Measurements from ENCODE around the gene MAST2. TPM values are rescaled to one million over a fixed set of nuclear protein-coding genes. Genes with fewer than 3 reads are reported as not detected.

The MAST2 gene
- total RNA-seq, 1 donor from 2014 or later: 60.7 TPM

DNA sequence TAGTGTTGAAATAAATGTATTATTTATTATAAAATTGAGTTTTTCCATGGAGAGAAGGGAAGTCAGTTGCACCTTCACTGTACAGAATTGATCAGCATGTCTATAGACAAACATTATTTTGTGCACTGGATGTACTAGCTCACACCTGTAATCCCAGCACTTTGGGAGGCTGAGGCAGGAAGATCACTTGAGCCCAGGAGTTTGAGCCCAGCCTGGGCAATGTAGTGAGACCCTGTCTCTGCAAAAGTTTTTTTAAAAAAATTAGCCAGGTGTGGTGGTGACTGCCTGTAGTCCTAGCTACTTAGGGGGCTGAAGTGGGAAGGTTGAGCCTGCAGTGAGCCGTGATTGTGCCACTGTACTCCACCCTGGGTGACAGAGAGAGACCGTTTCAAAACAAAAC is 87.7 kb downstream of the MAST2 start:
- H3K27me3 Mint-ChIP-seq (ENCODE audit: low read depth): no peaks in the 10 kb centered on the region
- H3K9me3 Mint-ChIP-seq: peaks cover 7% of the 10 kb centered on the region
- H3K27ac Mint-ChIP-seq: no peak overlapping the region
- H3K4me1 Mint-ChIP-seq: peaks cover 10% of the 10 kb centered on the region
- TF ChIP-seq CTCF (IDR thresholded peaks at IDR 0.05; ENCODE audit: unreplicated experiment): no peak
- no peak for DNase-seq (ENCODE audit: low spot score in 2 of 2, unreplicated experiment in 2 of 2)
- H3K36me3 Mint-ChIP-seq: peaks cover 5% of the 10 kb centered on the region
- no peak overlapping the region for H3K4me3 Mint-ChIP-seq

- Mint-ChIP-seq H3K27me3 (ENCODE audit: low read depth) (no peaks in the 10 kb centered on the region), H3K9me3 (peaks cover 7% of the 10 kb centered on the region), H3K4me1 (peaks cover 10% of the 10 kb centered on the region), H3K27ac (peak overlapping the region; percentile 85), H3K4me3 (peak overlapping the region; percentile 0), H3K36me3 (peaks cover 5% of the 10 kb centered on the region)
- no peak for DNase-seq (ENCODE audit: low spot score in 2 of 2, unreplicated experiment in 2 of 2)
- no peak for TF ChIP-seq CTCF (IDR thresholded peaks at IDR 0.05; ENCODE audit: unreplicated experiment)
Measured at GRCh38 chr1:45892068-45892785, 88.8 kb downstream of the MAST2 start.

GRCh38 chr1:45894331-45894730 is 90.9 kb downstream of the MAST2 start:
- peaks cover 10% of the 10 kb centered on the region for H3K4me1 Mint-ChIP-seq
- no peak for TF ChIP-seq CTCF (IDR thresholded peaks at IDR 0.05; ENCODE audit: unreplicated experiment)
- no peak overlapping the region for H3K4me3 Mint-ChIP-seq
- no peaks in the 10 kb centered on the region for H3K27me3 Mint-ChIP-seq (ENCODE audit: low read depth)
- H3K36me3 Mint-ChIP-seq: peaks cover 5% of the 10 kb centered on the region
- H3K9me3 Mint-ChIP-seq: peaks cover 8% of the 10 kb centered on the region
- no peak overlapping the region for H3K27ac Mint-ChIP-seq
- no peak for DNase-seq (ENCODE audit: low spot score in 2 of 2, unreplicated experiment in 2 of 2)

GRCh38 chr1:45894921-45895320 is 91.5 kb downstream of the MAST2 start:
- Mint-ChIP-seq H3K27me3 (ENCODE audit: low read depth) (no peaks in the 10 kb centered on the region), H3K27ac (no peak overlapping the region), H3K9me3 (peaks cover 9% of the 10 kb centered on the region), H3K36me3 (peaks cover 5% of the 10 kb centered on the region), H3K4me1 (peaks cover 10% of the 10 kb centered on the region), H3K4me3 (no peak overlapping the region)
- no peak for DNase-seq (ENCODE audit: low spot score in 2 of 2, unreplicated experiment in 2 of 2)
- TF ChIP-seq CTCF (IDR thresholded peaks at IDR 0.05; ENCODE audit: unreplicated experiment): no peak

- peaks cover 2% of the 10 kb centered on the region for H3K36me3 Mint-ChIP-seq
- no peak for DNase-seq (ENCODE audit: low spot score in 2 of 2, unreplicated experiment in 2 of 2)
- peaks cover 5% of the 10 kb centered on the region for H3K9me3 Mint-ChIP-seq
- no peak overlapping the region for H3K4me3 Mint-ChIP-seq
- H3K27ac Mint-ChIP-seq: no peak overlapping the region
- no peak for TF ChIP-seq CTCF (IDR thresholded peaks at IDR 0.05; ENCODE audit: unreplicated experiment)
- H3K27me3 Mint-ChIP-seq (ENCODE audit: low read depth): no peaks in the 10 kb centered on the region
- H3K4me1 Mint-ChIP-seq: peaks cover 10% of the 10 kb centered on the region
Measured at GRCh38 chr1:45895406-45895805, 92.0 kb downstream of the MAST2 start.
